Mucosa of descending colon (tissue), 3 donors: ENCODE results near the gene TSPAN11. TPM values are rescaled to one million over a fixed set of nuclear protein-coding genes. Genes with fewer than 3 reads are reported as not detected.

Experiments used
- ATAC-seq: fragments of 200-7000 bp; cut with Tn5 transposase; one replicate; pipeline ENCODE4 v1.9.1; 2020; ENCODE audit warnings: mild to moderate bottlenecking, moderate library complexity
- DNase-seq, 3 donors: peaks; one replicate each; pipeline ENCODE4 v3.0.0-alpha.2; 2020
- H3K36me3 ChIP-seq: fragments of 200-600 bp; one replicate; pipeline ENCODE4 v1.8.0; 2021; ENCODE audit warnings: low read depth, mild to moderate bottlenecking
- H3K4me1 ChIP-seq: fragments of 200-600 bp; one replicate; pipeline ENCODE4 v1.8.0; 2021; ENCODE audit warnings: low read depth, mild to moderate bottlenecking
- H3K4me3 ChIP-seq: fragments of 200-600 bp; one replicate; pipeline ENCODE4 v1.8.0; 2021; ENCODE audit warnings: mild to moderate bottlenecking
- H3K9me3 ChIP-seq: fragments of 200-600 bp; one replicate; pipeline ENCODE4 v1.8.0; 2021; ENCODE audit warnings: mild to moderate bottlenecking
- intact Hi-C, 2 donors: fragments of 100-400 bp; cut with DNase I in 1 of 2; cut with micrococcal nuclease in 1 of 2; formaldehyde crosslinking; loops; one replicate each; pipeline versions ENCODE4 v1.11.0 to v1.11.1; 2022; cut with DNase I, micrococcal nuclease
- total RNA-seq, 3 donors: library from RNA; stranded (reverse); fragmentation: NEBNext Ultra II Directional in 2 of 3; extraction: Animal tissue kit (Norgen Biotek cat#: 25700) in 2 of 3; gene quantifications; one replicate each; pipeline versions ENCODE4 v1.2.1 to v1.2.4, GENCODE V29; 2021 to 2023
- TF ChIP-seq, protein P1 (sequence below): fragments of 200-600 bp; IDR thresholded peaks from one replicate; pipeline ENCODE4 v1.8.0; 2022; ENCODE audit warnings: antibody characterized with exemption, mild to moderate bottlenecking
- donor health status: DM: no; HTN: no; CAD: no; lungs with moderate emphysema.
- donor health status: DM: no; HTN: no; CAD: no.
- donor health status: DM: no; HTN: yes; CAD: no.

The TSPAN11 gene
- total RNA-seq, 3 donors from 2014 or later, result 3.2 to 19.9 (median 4.2) TPM

DNA sequence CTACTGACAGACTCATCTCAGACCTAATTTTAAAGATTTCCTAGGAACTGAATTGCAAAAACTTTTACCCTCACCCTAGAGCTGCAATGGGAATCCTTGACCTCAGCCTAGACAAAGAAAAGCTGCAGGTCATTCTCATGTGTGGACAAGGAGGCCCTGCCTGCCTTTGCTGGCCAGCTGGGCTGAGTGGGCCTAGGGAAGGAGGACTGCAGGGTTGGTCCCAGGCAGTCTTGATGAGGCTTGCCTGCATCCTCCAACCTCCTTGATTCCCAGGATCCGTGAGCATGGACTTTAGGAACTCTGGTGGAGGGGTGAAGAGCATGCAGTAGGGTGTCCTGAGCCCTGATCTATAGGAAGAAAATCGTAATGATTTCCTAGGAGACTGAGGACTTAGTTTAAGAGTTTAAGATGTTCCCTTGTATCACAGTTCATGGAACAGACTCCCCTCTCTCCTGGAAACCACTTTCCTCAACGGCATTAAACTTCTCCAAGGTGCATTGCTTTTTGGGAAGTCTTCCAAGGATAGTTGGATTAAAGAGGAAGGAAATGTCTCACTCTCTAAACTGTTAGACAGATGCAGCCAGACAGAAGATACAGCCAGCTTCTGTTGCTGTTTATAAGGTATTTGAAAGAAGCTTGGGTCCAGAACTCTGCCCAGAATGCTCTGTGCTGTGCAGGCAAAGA lies 91.7 kb downstream of the TSPAN11 start:
- no peak overlapping the region for H3K4me3 ChIP-seq
- no peaks in the 10 kb centered on the region for H3K4me1 ChIP-seq
- DNase-seq (no peak), ATAC-seq (no peak)
- TF ChIP-seq, protein P1, sequence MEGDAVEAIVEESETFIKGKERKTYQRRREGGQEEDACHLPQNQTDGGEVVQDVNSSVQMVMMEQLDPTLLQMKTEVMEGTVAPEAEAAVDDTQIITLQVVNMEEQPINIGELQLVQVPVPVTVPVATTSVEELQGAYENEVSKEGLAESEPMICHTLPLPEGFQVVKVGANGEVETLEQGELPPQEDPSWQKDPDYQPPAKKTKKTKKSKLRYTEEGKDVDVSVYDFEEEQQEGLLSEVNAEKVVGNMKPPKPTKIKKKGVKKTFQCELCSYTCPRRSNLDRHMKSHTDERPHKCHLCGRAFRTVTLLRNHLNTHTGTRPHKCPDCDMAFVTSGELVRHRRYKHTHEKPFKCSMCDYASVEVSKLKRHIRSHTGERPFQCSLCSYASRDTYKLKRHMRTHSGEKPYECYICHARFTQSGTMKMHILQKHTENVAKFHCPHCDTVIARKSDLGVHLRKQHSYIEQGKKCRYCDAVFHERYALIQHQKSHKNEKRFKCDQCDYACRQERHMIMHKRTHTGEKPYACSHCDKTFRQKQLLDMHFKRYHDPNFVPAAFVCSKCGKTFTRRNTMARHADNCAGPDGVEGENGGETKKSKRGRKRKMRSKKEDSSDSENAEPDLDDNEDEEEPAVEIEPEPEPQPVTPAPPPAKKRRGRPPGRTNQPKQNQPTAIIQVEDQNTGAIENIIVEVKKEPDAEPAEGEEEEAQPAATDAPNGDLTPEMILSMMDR, result no peak
- H3K36me3 ChIP-seq, result no peaks in the 10 kb centered on the region
- intact Hi-C loops, result no loop called here
- no peaks in the 10 kb centered on the region for H3K9me3 ChIP-seq

DNA sequence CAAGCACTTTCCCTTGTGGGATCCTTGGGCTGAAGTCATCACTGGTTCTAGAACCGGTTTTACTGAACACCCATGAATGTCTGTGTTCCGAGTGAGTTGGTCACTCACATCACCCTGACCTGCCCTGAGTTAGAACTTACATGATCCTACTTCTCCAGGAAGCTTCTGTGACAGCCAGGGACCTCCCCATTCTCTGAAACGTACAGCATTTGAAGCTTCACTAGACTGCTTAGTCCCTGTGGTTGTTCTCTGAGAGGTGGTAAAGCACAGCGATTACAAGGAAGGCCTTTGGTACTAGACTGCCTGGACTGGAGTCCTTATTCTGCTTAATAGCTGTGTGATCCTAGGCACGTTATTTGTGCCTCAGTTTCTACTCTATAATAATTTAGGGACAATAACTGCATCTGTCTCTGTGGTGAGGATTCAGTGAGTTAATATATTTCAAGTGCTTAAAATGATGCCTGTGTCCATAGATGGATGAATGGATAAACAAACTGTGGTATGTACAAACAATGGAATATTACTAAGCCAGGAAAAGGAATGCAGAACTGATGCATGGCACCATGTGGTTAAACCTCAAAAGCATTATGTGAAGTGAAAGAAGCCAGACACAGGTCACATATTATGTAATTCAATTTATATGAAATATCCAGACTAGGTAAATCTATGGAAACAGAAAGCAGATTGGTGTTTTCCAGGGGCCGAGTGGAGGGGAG lies 92.4 kb downstream of the TSPAN11 start:
- no peaks in the 10 kb centered on the region for H3K4me1 ChIP-seq
- DNase-seq (no peak), ATAC-seq (no peak)
- H3K4me3 ChIP-seq, result no peak overlapping the region
- TF ChIP-seq, protein P1, result no peak
- no peaks in the 10 kb centered on the region for H3K36me3 ChIP-seq
- H3K9me3 ChIP-seq, result no peaks in the 10 kb centered on the region
- intact Hi-C loops, result no loop called here

DNA sequence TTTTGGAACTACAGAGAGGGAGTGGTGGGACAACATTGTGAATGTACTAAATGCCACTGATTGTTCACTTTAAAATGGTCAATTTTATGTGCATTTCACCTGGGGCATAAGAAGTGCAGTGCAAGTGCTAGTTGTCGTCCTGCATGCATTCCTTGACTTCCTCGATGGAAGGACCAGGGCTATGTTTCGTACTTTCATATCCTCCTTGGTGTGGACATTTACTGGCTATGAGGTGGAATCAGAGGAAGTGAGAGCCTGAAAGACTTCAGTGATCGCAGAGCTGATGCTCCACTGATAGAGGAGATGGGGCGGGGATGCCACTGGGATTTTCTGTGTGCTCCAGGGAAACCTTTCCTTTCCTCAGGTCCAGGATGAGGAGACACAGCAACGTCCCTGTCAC lies 93.0 kb downstream of the TSPAN11 start:
- intact Hi-C loops, result no loop called here
- TF ChIP-seq, protein P1, result no peak
- DNase-seq (no peak), ATAC-seq (no peak)
- H3K4me3 ChIP-seq, result no peak overlapping the region
- no peaks in the 10 kb centered on the region for H3K36me3 ChIP-seq
- no peaks in the 10 kb centered on the region for H3K9me3 ChIP-seq
- H3K4me1 ChIP-seq, result no peaks in the 10 kb centered on the region

DNA sequence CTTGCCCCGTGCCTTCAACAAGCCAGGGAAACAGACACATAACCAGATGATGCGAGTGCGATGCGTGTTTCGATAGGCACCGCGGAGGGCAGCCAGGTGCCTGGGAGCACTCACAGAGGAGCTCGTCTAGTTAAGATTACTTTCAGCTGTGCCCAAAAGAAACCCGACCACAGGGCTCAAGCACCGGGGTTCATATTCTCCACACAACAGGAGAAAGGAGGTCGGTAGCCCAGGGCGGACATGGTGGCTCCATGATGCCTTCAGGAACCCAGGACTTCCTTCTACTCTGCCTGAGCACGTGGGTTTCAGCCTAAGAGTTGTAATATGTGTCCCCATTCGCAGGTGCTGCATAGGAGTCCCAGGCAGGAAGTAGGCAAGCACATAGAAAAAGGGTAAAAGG lies 93.4 kb downstream of the TSPAN11 start:
- ATAC-seq (no peak), DNase-seq (no peak)
- TF ChIP-seq, protein P1, result no peak
- intact Hi-C loops, result no loop called here
- H3K36me3 ChIP-seq, result no peaks in the 10 kb centered on the region
- no peak overlapping the region for H3K4me3 ChIP-seq
- H3K9me3 ChIP-seq, result no peaks in the 10 kb centered on the region
- H3K4me1 ChIP-seq, result no peaks in the 10 kb centered on the region

DNA sequence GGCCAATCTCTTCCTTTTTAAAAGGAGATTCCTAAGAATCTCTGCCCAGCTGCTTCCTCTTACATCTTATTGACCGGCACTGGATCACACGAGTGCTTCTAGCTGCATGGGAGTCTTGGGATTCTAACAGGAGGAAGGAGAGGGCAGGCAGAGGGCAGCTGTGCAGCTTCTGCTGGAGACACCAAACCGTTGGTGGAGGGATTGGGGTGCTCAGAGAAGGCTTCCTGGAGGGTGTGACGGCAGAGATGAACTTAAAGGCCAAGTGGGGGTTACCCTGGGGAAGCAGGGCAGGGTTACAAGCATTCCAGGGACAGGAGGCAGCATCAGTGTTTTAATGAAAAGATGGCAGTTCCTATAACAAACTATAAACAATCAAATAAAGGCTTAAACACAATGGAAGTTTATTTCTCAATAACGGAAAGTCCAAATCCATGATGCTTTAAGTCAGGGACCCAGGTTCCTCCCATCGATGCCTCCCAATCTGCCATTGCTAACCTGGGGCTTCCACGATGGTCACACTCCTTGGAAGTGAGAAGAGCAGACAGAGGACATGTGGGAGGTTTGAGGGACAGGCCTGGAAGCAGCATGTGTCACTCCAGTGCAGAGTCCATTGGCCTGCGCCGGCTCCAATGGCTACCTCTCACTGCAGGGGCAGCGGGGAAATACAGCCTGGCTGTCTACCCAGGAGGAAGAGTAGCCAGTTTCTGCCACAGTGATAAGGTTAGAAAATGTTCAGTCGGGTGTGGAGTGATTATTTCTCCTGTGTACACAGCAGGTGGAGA lies 94.0 kb downstream of the TSPAN11 start:
- H3K4me1 ChIP-seq, result no peaks in the 10 kb centered on the region
- H3K9me3 ChIP-seq, result no peaks in the 10 kb centered on the region
- H3K4me3 ChIP-seq, result no peak overlapping the region
- DNase-seq (no peak), ATAC-seq (no peak)
- intact Hi-C loops, result no loop called here
- H3K36me3 ChIP-seq, result no peaks in the 10 kb centered on the region
- TF ChIP-seq, protein P1, result no peak
